Neural progenitor cell (in vitro differentiated cells): ENCODE data around the gene TMC8. TPM values are rescaled to one million over a fixed set of nuclear protein-coding genes. Genes with fewer than 3 reads are reported as not detected.
"Not testable (repeated sequence)": the region's sequence is repeated elsewhere in the genome, so short reads cannot be mapped to it uniquely, and the experiment has no call there.

Experiments used
- DNase-seq: peaks from one replicate; pipeline ENCODE4 v3.0.0-alpha.2; 2016; ENCODE audit warnings: low spot score
- H2AFZ ChIP-seq: fragments of 200-600 bp; sonication (generic); replicated peaks from 2 replicates; pipeline ENCODE4 v1.6.1; 2016; ENCODE audit warnings: antibody characterized with exemption
- H3F3A ChIP-seq: fragments of 200-600 bp; sonication (generic); 2 replicates; pipeline ENCODE4 v1.6.1; 2016; ENCODE audit warnings: antibody characterized with exemption, low read depth
- H3K27ac ChIP-seq: fragments of 200-600 bp; sonication (generic); 2 replicates; pipeline ENCODE4 v1.5.1; 2016; ENCODE audit warnings: mild to moderate bottlenecking
- H3K27me3 ChIP-seq: fragments of 200-600 bp; sonication (generic); 2 replicates; pipeline ENCODE4 v1.6.1; 2016; ENCODE audit warnings: mild to moderate bottlenecking, moderate library complexity
- H3K36me3 ChIP-seq: fragments of 200-600 bp; sonication (generic); 2 replicates; pipeline ENCODE4 v1.5.1; 2016
- H3K4me1 ChIP-seq: fragments of 200-600 bp; sonication (generic); 2 replicates; pipeline ENCODE4 v1.6.1; 2016; ENCODE audit warnings: mixed run types
- H3K4me2 ChIP-seq: fragments of 200-600 bp; sonication (generic); 2 replicates; pipeline ENCODE4 v1.6.1; 2016
- H3K4me3 ChIP-seq: fragments of 200-600 bp; sonication (generic); 2 replicates; pipeline ENCODE4 v1.5.1; 2016
- H3K79me2 ChIP-seq: fragments of 200-600 bp; sonication (generic); 2 replicates; pipeline ENCODE4 v1.6.1; 2016; ENCODE audit warnings: low read depth
- H3K9ac ChIP-seq: fragments of 200-600 bp; sonication (generic); 2 replicates; pipeline ENCODE4 v1.6.1; 2016
- H3K9me3 ChIP-seq: fragments of 200-600 bp; sonication (generic); 2 replicates; pipeline ENCODE4 v1.5.1; 2016; ENCODE audit warnings: low read depth
- H4K20me1 ChIP-seq: fragments of 200-600 bp; sonication (generic); 2 replicates; pipeline ENCODE4 v1.6.1; 2016; ENCODE audit warnings: low read depth
- H3K27ac Mint-ChIP-seq: 3 replicates; pipeline ENCODE4 v1.8.0; 2021; ENCODE audit warnings: mixed read lengths
- H3K27me3 Mint-ChIP-seq: 2 replicates; pipeline ENCODE4 v1.8.0; 2022; ENCODE audit warnings: low read depth, mild to moderate bottlenecking, inconsistent platforms, moderate library complexity, mixed read lengths; ENCODE audit not compliant: insufficient read depth
- H3K36me3 Mint-ChIP-seq: 3 replicates; pipeline ENCODE4 v1.8.0; 2021; ENCODE audit warnings: mixed read lengths
- H3K4me1 Mint-ChIP-seq: 3 replicates; pipeline ENCODE4 v1.8.0; 2021; ENCODE audit warnings: mixed read lengths
- H3K4me3 Mint-ChIP-seq: 3 replicates; pipeline ENCODE4 v1.8.0; 2021; ENCODE audit warnings: mild to moderate bottlenecking, moderate library complexity, mixed read lengths
- H3K9me3 Mint-ChIP-seq: 3 replicates; pipeline ENCODE4 v1.8.0; 2020; ENCODE audit warnings: mixed read lengths
- CTCF ChIP-seq: fragments of 200-600 bp; sonication (generic); IDR thresholded peaks from 2 replicates; pipeline ENCODE4 v1.5.1; 2017; ENCODE audit warnings: antibody characterized with exemption, mild to moderate bottlenecking
- EZH2 ChIP-seq: fragments of 200-600 bp; sonication (generic); IDR thresholded peaks from 2 replicates; pipeline ENCODE4 v1.6.1; 2017; ENCODE audit warnings: antibody characterized with exemption, mild to moderate bottlenecking, moderate library complexity
- EZH2phosphoT487 ChIP-seq: fragments of 200-600 bp; sonication (generic); IDR thresholded peaks from 2 replicates; pipeline ENCODE4 v1.6.1; 2017; ENCODE audit warnings: antibody characterized with exemption
- total RNA-seq: library from RNA; depleted of rRNA; stranded (reverse); fragments of >200 nt; gene quantifications from 2 replicates; pipeline ENCODE4 v1.2.3, GENCODE V29; 2015; ENCODE audit warnings: low replicate concordance

Gene TMC8, protein sequence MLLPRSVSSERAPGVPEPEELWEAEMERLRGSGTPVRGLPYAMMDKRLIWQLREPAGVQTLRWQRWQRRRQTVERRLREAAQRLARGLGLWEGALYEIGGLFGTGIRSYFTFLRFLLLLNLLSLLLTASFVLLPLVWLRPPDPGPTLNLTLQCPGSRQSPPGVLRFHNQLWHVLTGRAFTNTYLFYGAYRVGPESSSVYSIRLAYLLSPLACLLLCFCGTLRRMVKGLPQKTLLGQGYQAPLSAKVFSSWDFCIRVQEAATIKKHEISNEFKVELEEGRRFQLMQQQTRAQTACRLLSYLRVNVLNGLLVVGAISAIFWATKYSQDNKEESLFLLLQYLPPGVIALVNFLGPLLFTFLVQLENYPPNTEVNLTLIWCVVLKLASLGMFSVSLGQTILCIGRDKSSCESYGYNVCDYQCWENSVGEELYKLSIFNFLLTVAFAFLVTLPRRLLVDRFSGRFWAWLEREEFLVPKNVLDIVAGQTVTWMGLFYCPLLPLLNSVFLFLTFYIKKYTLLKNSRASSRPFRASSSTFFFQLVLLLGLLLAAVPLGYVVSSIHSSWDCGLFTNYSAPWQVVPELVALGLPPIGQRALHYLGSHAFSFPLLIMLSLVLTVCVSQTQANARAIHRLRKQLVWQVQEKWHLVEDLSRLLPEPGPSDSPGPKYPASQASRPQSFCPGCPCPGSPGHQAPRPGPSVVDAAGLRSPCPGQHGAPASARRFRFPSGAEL
- total RNA-seq, result 0.09 TPM in 1 of 2 replicates, not detected in the other

- H3F3A ChIP-seq, result peaks cover 15% of the 10 kb centered on the region
- no peaks in the 10 kb centered on the region for H3K79me2 ChIP-seq
- H3K9me3 ChIP-seq, result no peaks in the 10 kb centered on the region
- no peak within 1 kb of the TSS for H2AFZ ChIP-seq
- no peak within 1 kb of the TSS for H3K27ac ChIP-seq
- H3K4me2 ChIP-seq, result peak within 1 kb of the TSS; percentile 78
- Mint-ChIP-seq H3K4me3 (peak within 1 kb of the TSS; percentile 73), H3K9me3 (no peaks in the 10 kb centered on the region), H3K27ac (no peak within 1 kb of the TSS), H3K4me1 (peaks cover 14% of the 10 kb centered on the region), H3K27me3 (peaks cover 25% of the 10 kb centered on the region), H3K36me3 (no peaks in the 10 kb centered on the region)
- no peak for DNase-seq
- no peak within 1 kb of the TSS for H3K9ac ChIP-seq
- no peak for TF ChIP-seq EZH2phosphoT487
- no peak for TF ChIP-seq EZH2
- no peak for TF ChIP-seq CTCF
- no peaks in the 10 kb centered on the region for H3K36me3 ChIP-seq
- peaks cover 27% of the 10 kb centered on the region for H3K4me1 ChIP-seq
- peak within 1 kb of the TSS; percentile 41 for H3K4me3 ChIP-seq
- peaks cover 5% of the 10 kb centered on the region for H4K20me1 ChIP-seq
- H3K27me3 ChIP-seq, result peaks cover 76% of the 10 kb centered on the region
Measured at GRCh38 chr17:78130437-78131101, at the start of gene TMC8. Gene TMC8 (plus strand): TSS chr17:78130771. CDS start chr17:78131589, 818 bp downstream.

- no peaks in the 10 kb centered on the region for H3K9me3 Mint-ChIP-seq
- peaks cover 4% of the 10 kb centered on the region for H3K27me3 Mint-ChIP-seq
- H3K27ac Mint-ChIP-seq, result peak overlapping the region; percentile 64
Measured at GRCh38 chr17:78081551-78081950, 49.0 kb upstream of the TMC8 start.

DNA sequence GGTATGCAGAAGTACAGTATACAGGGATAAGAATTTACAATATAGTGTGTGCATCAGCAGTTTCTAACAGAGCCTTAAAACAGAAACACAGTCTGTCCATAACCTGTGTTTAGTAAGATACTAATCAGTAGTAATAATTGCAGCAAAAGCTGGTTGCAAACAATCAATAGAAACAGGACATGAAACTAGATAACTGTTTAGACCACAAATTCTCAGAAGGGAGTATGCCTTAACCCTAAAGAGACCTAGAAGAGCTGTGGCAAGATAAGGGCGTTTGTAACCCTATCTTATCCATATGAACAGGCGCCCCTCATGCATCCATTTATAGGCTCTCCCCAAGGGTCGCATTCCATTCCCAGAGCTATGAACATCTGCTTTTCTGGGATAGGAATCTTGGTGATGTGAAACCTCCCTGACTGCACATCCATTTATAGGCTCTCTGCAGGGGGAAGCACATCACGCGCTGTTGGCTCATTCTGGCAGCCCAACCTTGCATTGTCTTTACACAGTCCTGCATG lies 48.2 kb upstream of the TMC8 start:
- not testable (repeated sequence) for H3K9me3 Mint-ChIP-seq, H3K36me3 ChIP-seq, H4K20me1 ChIP-seq, H3K9me3 ChIP-seq, H3K9ac ChIP-seq, H3K27me3 Mint-ChIP-seq, H3K79me2 ChIP-seq, H3K4me2 ChIP-seq, H3K27ac ChIP-seq, H3K4me1 ChIP-seq, H3F3A ChIP-seq, DNase-seq, H2AFZ ChIP-seq, H3K27me3 ChIP-seq, H3K4me3 ChIP-seq, H3K4me3 Mint-ChIP-seq
- Mint-ChIP-seq H3K27ac (peak overlapping the region; percentile 64), H3K36me3 (peaks cover 37% of the 10 kb centered on the region), H3K4me1 (peaks cover 19% of the 10 kb centered on the region)

More at GRCh38 chr17:78081551-78081950, 49.0 kb upstream of the TMC8 start:
- TF ChIP-seq EZH2 (no peak), EZH2phosphoT487 (no peak), CTCF (no peak)
- no peak for DNase-seq
- Mint-ChIP-seq H3K36me3 (peaks cover 35% of the 10 kb centered on the region), H3K4me3 (no peak overlapping the region), H3K4me1 (peaks cover 19% of the 10 kb centered on the region)
- Histone ChIP-seq H4K20me1 (peaks cover 4% of the 10 kb centered on the region), H2AFZ (no peak overlapping the region), H3K36me3 (peaks cover 4% of the 10 kb centered on the region), H3K27ac (no peak overlapping the region), H3K4me3 (no peak overlapping the region), H3K4me2 (no peak overlapping the region), H3K9me3 (no peaks in the 10 kb centered on the region), H3K4me1 (no peaks in the 10 kb centered on the region), H3K9ac (no peak overlapping the region), H3F3A (no peaks in the 10 kb centered on the region), H3K27me3 (no peaks in the 10 kb centered on the region), H3K79me2 (no peaks in the 10 kb centered on the region)
